Mesendoderm (in vitro differentiated cells): ENCODE data around the gene KAT8.

Source experiments
- DNase-seq: peaks from one replicate; pipeline ENCODE4 v3.0.0; 2013
- H2AK5ac ChIP-seq: 2 replicates; pipeline ENCODE4 v1.6.1; 2013; ENCODE audit warnings: low read length, inconsistent platforms
- H2BK120ac ChIP-seq: 2 replicates; pipeline ENCODE4 v1.6.1; 2013; ENCODE audit warnings: low read depth, mild to moderate bottlenecking, low read length, moderate library complexity, mixed read lengths
- H2BK15ac ChIP-seq: replicated peaks from 2 replicates; pipeline ENCODE4 v1.6.1; 2013; ENCODE audit warnings: low read depth, mild to moderate bottlenecking, moderate library complexity
- H2BK5ac ChIP-seq: 2 replicates; pipeline ENCODE4 v1.6.1; 2013; ENCODE audit warnings: low read length, inconsistent platforms
- H3K18ac ChIP-seq: 2 replicates; pipeline ENCODE4 v1.6.1; 2013; ENCODE audit warnings: mild to moderate bottlenecking, low read length, mixed read lengths
- H3K23ac ChIP-seq: one replicate; pipeline ENCODE4 v1.6.1; 2013; ENCODE audit warnings: low read length
- H3K27ac ChIP-seq: 2 replicates; pipeline ENCODE4 v1.5.1; 2013; ENCODE audit warnings: low read depth, mild to moderate bottlenecking, inconsistent platforms, low read length, moderate library complexity
- H3K27me3 ChIP-seq: 2 replicates; pipeline ENCODE4 v1.6.1; 2013; ENCODE audit warnings: low read length, control low read depth, mild to moderate bottlenecking, inconsistent platforms; ENCODE audit not compliant: insufficient read depth, poor library complexity
- H3K36me3 ChIP-seq: 2 replicates; pipeline ENCODE4 v1.6.1; 2013; ENCODE audit warnings: low read length, inconsistent platforms; ENCODE audit not compliant: control insufficient read depth, insufficient read depth
- H3K4ac ChIP-seq: one replicate; pipeline ENCODE4 v1.6.1; 2013; ENCODE audit warnings: low read depth, mild to moderate bottlenecking, low read length, moderate library complexity
- H3K4me1 ChIP-seq: 2 replicates; pipeline ENCODE4 v1.6.1; 2013; ENCODE audit warnings: low read depth, low read length, inconsistent platforms; ENCODE audit not compliant: control insufficient read depth
- H3K4me2 ChIP-seq: 2 replicates; pipeline ENCODE4 v1.6.1; 2013; ENCODE audit warnings: low read length
- H3K4me3 ChIP-seq: 2 replicates; pipeline ENCODE4 v1.5.1; 2013; ENCODE audit warnings: mild to moderate bottlenecking, low read length
- H3K56ac ChIP-seq: one replicate; pipeline ENCODE4 v1.6.1; 2013; ENCODE audit warnings: low read length
- H3K79me1 ChIP-seq: 2 replicates; pipeline ENCODE4 v1.6.1; 2013; ENCODE audit warnings: low read length, inconsistent platforms
- H3K79me2 ChIP-seq: 2 replicates; pipeline ENCODE4 v1.6.1; 2013; ENCODE audit warnings: mild to moderate bottlenecking, low read length; ENCODE audit not compliant: control insufficient read depth, insufficient read depth
- H3K9ac ChIP-seq: 2 replicates; pipeline ENCODE4 v1.6.1; 2013; ENCODE audit warnings: low read length, inconsistent platforms
- H4K5ac ChIP-seq: one replicate; pipeline ENCODE4 v1.6.1; 2013; ENCODE audit warnings: low read length
- H4K8ac ChIP-seq: one replicate; pipeline ENCODE4 v1.6.1; 2013; ENCODE audit warnings: low read depth, mild to moderate bottlenecking, control low read depth, low read length, moderate library complexity
- WGBS: extraction: QIAGEN DNeasy Blood & Tissue Kit; methylation state at CpG from one replicate; pipeline ENCODE4 v1.1.7; 2013; ENCODE audit warnings: low lambda C conversion rate, missing lambda C conversion rate; ENCODE audit not compliant: insufficient coverage; ENCODE audit errors: extremely low coverage; 5-methylcytosine and 5-hydroxymethylcytosine counted together

KAT8 gene

DNA sequence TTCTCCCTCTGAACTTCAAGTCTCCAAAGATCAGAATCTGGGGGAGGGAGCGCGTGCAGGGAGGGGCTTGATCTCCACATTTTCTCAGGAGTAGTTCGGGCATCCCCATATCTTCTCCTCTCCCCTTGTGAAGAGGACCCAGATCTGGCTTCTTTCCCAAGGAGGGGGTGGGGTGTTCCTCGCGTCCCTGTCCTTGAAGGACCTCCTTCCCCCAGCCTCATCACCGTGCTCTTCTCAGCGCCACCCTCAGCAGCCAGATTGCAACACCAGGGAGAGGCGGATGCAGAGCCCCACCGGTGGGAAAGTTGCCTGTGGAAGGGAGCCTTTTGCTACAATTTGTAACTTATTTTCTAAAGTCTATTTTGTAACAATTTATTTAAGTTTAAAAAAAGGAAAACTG lies 34.4 kb upstream of the KAT8 start:
- H3K4me1 ChIP-seq: no peaks in the 10 kb centered on the region
- H3K36me3 ChIP-seq: no peaks in the 10 kb centered on the region

DNA sequence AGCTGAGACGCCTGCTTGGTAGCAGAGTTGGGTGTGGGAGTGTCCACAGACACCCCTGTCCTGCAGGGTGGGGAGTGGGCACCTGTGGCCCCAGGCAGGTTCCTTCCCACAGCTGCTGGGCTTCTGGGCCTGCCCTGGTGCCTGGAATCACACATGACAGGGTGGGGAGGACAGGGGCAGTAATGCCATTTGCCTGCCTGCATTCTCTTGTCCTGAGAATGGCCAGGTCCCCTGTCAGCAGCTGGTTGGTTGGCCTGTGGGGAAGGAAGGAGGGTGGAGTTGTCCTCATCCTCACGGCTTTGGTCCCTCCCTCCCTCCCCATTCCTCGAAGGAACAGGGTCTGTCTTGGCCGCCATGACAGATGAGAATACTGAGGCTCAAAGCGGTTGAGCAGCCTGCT lies 33.9 kb upstream of the KAT8 start:
- no peaks in the 10 kb centered on the region for H3K36me3 ChIP-seq
- DNase-seq: peak; percentile 33
- no CpG with 5 or more reads among the region's 5 CpGs for WGBS

More for the DNA sequence above, 34.4 kb upstream of the KAT8 start:
- no peak overlapping the region for H2BK5ac ChIP-seq
- H3K27me3 ChIP-seq: no peaks in the 10 kb centered on the region
- no peaks in the 10 kb centered on the region for H3K79me2 ChIP-seq
- H3K23ac ChIP-seq: no peak overlapping the region
- no peak overlapping the region for H3K27ac ChIP-seq
- no peak overlapping the region for H3K4ac ChIP-seq
- no peak overlapping the region for H3K18ac ChIP-seq
- no peak overlapping the region for H3K4me2 ChIP-seq
- WGBS: no CpG with 5 or more reads among the region's 9 CpGs
- H3K9ac ChIP-seq: no peak overlapping the region
- H2BK120ac ChIP-seq: no peak overlapping the region
- H4K8ac ChIP-seq: no peak overlapping the region
- DNase-seq: no peak
- no peak overlapping the region for H2BK15ac ChIP-seq
- peaks cover 2% of the 10 kb centered on the region for H3K79me1 ChIP-seq
- H2AK5ac ChIP-seq: no peak overlapping the region
- no peak overlapping the region for H3K56ac ChIP-seq
- no peak overlapping the region for H3K4me3 ChIP-seq
- no peak overlapping the region for H4K5ac ChIP-seq

DNA sequence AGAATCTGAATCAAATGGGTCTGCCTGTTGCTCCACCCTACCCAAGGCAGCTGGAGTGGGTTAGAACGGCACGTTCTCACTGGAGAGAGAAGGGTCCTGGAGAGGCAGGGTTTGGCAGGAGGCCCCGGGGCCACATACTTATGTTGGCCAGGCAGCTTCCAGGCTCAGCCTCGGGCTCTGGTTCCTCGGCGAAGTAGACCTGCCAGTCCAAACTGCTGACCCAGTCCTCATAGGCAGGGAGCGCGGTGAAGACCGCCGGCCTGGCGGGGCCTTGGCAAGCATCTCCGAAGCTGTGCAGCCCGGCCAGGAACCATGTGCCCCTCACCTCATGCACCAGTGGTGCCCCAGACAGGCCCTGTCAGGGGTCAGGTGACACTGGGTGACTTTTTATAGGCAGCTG lies 33.5 kb upstream of the KAT8 start:
- no peak overlapping the region for H3K56ac ChIP-seq
- no peak for DNase-seq
- H3K4me1 ChIP-seq: no peaks in the 10 kb centered on the region
- H3K27me3 ChIP-seq: no peaks in the 10 kb centered on the region
- H3K79me2 ChIP-seq: no peaks in the 10 kb centered on the region
- H3K27ac ChIP-seq: no peak overlapping the region
- no peak overlapping the region for H3K18ac ChIP-seq
- no peak overlapping the region for H3K4me3 ChIP-seq
- H3K36me3 ChIP-seq: no peaks in the 10 kb centered on the region
- no CpG with 5 or more reads among the region's 13 CpGs for whole genome bisulfite sequencing
- no peak overlapping the region for H3K4me2 ChIP-seq
- H3K79me1 ChIP-seq: peaks cover 2% of the 10 kb centered on the region
- H2AK5ac ChIP-seq: no peak overlapping the region
- no peak overlapping the region for H3K4ac ChIP-seq
- no peak overlapping the region for H2BK15ac ChIP-seq
- H3K9ac ChIP-seq: no peak overlapping the region
- no peak overlapping the region for H3K23ac ChIP-seq
- H2BK120ac ChIP-seq: no peak overlapping the region
- no peak overlapping the region for H4K8ac ChIP-seq
- no peak overlapping the region for H2BK5ac ChIP-seq
- no peak overlapping the region for H4K5ac ChIP-seq

More for the DNA sequence above, 33.9 kb upstream of the KAT8 start:
- Histone ChIP-seq H3K18ac (no peak overlapping the region), H3K56ac (no peak overlapping the region), H2BK15ac (no peak overlapping the region), H3K23ac (no peak overlapping the region), H3K27me3 (no peaks in the 10 kb centered on the region), H3K4me1 (no peaks in the 10 kb centered on the region), H3K79me2 (no peaks in the 10 kb centered on the region), H3K4ac (no peak overlapping the region), H3K9ac (no peak overlapping the region), H3K27ac (no peak overlapping the region), H2BK5ac (no peak overlapping the region), H3K4me3 (no peak overlapping the region), H2BK120ac (no peak overlapping the region), H4K5ac (no peak overlapping the region), H3K4me2 (no peak overlapping the region), H3K79me1 (peaks cover 2% of the 10 kb centered on the region), H4K8ac (no peak overlapping the region), H2AK5ac (no peak overlapping the region)

DNA sequence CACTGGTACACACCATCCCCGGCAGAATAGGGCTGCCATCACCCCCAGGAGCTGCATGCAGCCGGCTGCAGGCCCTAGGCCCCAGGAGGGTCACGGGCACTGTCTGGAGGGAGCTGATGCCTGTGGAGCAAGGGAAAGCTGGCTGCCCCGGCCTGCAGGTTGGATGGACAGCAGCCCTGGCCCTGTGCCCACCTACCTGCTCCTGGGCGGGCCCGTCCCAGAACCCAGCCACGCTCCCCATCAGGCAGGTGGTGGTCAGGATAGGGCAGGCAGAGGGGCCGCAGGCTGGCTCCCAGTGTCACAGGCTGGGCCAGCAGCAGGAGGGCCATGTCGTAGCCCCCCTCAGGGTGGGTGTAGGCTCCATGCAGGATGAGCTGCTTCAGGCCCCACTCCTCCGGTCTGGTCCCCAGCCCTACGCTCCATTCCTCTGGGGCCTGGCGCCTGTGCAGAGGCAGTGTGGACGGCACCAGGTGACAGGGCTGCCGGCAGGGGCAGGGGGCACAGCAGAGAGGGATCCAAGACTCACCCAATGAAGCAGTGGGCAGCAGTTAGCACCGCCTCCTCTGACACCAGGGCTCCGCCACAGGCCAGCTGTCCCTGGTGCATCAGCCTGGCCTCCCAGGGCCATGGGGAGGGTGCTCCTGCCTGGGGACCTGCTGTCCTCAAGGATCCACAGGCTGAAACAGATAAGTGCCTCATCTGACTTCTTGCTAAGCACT lies 32.7 kb upstream of the KAT8 start:
- H3K4me3 ChIP-seq: no peak overlapping the region
- H3K18ac ChIP-seq: no peak overlapping the region
- H3K4me1 ChIP-seq: no peaks in the 10 kb centered on the region
- H3K27ac ChIP-seq: no peak overlapping the region
- no peak overlapping the region for H2BK120ac ChIP-seq
- no peak overlapping the region for H2BK5ac ChIP-seq
- H3K79me1 ChIP-seq: peaks cover 2% of the 10 kb centered on the region
- no peak for DNase-seq
- H4K8ac ChIP-seq: no peak overlapping the region
- no peaks in the 10 kb centered on the region for H3K79me2 ChIP-seq
- H3K27me3 ChIP-seq: no peaks in the 10 kb centered on the region
- no CpG with 5 or more reads among the region's 16 CpGs for WGBS
- no peak overlapping the region for H3K4me2 ChIP-seq
- H3K9ac ChIP-seq: no peak overlapping the region
- H3K23ac ChIP-seq: no peak overlapping the region
- no peak overlapping the region for H3K56ac ChIP-seq
- H2BK15ac ChIP-seq: no peak overlapping the region
- no peak overlapping the region for H2AK5ac ChIP-seq
- H4K5ac ChIP-seq: no peak overlapping the region
- H3K4ac ChIP-seq: no peak overlapping the region
- no peaks in the 10 kb centered on the region for H3K36me3 ChIP-seq

DNA sequence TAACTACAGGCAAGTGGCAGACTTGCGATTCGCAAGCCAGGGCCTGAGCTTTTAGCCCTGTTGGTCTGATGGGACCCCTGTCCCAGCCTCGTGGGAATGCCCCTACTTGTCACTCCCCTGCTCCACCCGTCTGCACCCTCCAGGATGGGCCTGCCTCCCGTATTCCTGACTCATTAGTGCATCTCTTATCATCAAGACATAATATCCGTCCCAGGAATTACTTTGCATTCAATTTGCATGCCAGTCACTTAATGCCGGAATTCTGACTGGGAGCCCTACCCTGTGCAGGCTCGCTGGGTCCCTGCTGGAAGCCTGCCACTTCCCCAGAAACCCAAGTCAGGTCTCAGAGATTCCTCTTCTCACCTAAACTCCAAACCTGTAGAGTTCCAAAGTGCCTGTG lies 32.1 kb upstream of the KAT8 start:
- H2BK120ac ChIP-seq: no peak overlapping the region
- H3K36me3 ChIP-seq: no peaks in the 10 kb centered on the region
- no peak overlapping the region for H3K27ac ChIP-seq
- H3K4ac ChIP-seq: no peak overlapping the region
- peaks cover 2% of the 10 kb centered on the region for H3K79me1 ChIP-seq
- WGBS: no CpG with 5 or more reads among the region's 8 CpGs
- H3K9ac ChIP-seq: no peak overlapping the region
- H3K79me2 ChIP-seq: no peaks in the 10 kb centered on the region
- H3K4me3 ChIP-seq: no peak overlapping the region
- H4K5ac ChIP-seq: no peak overlapping the region
- H4K8ac ChIP-seq: no peak overlapping the region
- no peaks in the 10 kb centered on the region for H3K27me3 ChIP-seq
- no peak overlapping the region for H3K23ac ChIP-seq
- no peak overlapping the region for H3K18ac ChIP-seq
- H3K4me2 ChIP-seq: no peak overlapping the region
- no peak overlapping the region for H2BK15ac ChIP-seq
- no peaks in the 10 kb centered on the region for H3K4me1 ChIP-seq
- no peak overlapping the region for H3K56ac ChIP-seq
- no peak overlapping the region for H2AK5ac ChIP-seq
- no peak for DNase-seq
- no peak overlapping the region for H2BK5ac ChIP-seq
